Measurements from ENCODE around the gene ENO2. TPM values are rescaled to one million over a fixed set of nuclear protein-coding genes. Genes with fewer than 3 reads are reported as not detected.

Gene ENO2
- total RNA-seq, 1 donor from 2014 or later = 29.6 TPM

DNA sequence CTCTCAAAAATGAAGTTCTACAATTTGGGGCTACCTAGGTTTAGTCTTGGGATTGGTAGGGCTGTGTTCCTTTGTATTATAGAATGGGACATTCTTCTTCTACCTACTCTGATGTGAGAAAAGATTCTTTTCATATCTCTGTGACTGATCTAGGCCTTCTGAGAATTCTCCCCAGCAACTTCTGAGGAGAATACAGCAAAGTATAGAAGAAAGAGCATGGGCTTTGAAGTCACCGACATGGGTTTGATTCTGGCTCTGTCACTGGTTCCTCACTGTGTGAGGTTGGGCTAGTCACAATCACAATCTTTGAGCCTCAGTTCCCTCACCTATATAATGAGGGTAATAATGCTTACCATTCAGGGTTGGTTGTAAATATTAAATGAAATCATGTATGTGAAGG lies 18.4 kb downstream of the ENO2 start:
- DNase-seq (ENCODE audit: low spot score) = no peak

- DNase-seq (ENCODE audit: low spot score) = no peak
Measured at GRCh38 chr12:6934110-6934509, 19.7 kb downstream of the ENO2 start.

- no peak for DNase-seq (ENCODE audit: low spot score)
Measured at GRCh38 chr12:6935371-6936193, 21.2 kb downstream of the ENO2 start.

- no peak for DNase-seq (ENCODE audit: low spot score)
Measured at GRCh38 chr12:6936194-6936635, 21.8 kb downstream of the ENO2 start.

DNA sequence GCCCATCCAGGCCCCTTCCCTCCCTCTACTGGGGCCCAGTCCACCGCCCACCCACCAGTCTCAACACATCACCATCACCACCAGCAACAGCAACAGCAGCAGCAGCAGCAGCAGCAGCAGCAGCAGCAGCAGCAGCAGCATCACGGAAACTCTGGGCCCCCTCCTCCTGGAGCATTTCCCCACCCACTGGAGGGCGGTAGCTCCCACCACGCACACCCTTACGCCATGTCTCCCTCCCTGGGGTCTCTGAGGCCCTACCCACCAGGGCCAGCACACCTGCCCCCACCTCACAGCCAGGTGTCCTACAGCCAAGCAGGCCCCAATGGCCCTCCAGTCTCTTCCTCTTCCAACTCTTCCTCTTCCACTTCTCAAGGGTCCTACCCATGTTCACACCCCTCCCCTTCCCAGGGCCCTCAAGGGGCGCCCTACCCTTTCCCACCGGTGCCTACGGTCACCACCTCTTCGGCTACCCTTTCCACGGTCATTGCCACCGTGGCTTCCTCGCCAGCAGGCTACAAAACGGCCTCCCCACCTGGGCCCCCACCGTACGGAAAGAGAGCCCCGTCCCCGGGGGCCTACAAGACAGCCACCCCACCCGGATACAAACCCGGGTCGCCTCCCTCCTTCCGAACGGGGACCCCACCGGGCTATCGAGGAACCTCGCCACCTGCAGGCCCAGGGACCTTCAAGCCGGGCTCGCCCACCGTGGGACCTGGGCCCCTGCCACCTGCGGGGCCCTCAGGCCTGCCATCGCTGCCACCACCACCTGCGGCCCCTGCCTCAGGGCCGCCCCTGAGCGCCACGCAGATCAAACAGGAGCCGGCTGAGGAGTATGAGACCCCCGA lies 22.5 kb downstream of the ENO2 start:
- no peak for DNase-seq (ENCODE audit: low spot score)

- DNase-seq (ENCODE audit: low spot score) = peak; percentile 95
Measured at GRCh38 chr12:6937481-6938352, 23.3 kb downstream of the ENO2 start.

DNA sequence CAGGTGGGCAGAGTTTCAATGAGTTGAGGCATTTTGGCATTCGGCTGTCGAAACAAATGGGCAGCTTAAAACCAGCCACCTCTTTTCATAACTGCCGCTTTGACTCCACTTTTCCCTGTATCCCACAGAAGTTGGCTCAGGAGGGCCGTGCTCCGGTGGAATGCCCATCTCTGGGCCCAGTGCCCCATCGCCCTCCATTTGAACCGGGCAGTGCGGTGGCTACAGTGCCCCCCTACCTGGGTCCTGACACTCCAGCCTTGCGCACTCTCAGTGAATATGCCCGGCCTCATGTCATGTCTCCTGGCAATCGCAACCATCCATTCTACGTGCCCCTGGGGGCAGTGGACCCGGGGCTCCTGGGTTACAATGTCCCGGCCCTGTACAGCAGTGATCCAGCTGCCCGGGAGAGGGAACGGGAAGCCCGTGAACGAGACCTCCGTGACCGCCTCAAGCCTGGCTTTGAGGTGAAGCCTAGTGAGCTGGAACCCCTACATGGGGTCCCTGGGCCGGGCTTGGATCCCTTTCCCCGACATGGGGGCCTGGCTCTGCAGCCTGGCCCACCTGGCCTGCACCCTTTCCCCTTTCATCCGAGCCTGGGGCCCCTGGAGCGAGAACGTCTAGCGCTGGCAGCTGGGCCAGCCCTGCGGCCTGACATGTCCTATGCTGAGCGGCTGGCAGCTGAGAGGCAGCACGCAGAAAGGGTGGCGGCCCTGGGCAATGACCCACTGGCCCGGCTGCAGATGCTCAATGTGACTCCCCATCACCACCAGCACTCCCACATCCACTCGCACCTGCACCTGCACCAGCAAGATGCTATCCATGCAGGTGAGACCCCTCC lies 24.2 kb downstream of the ENO2 start:
- DNase-seq (ENCODE audit: low spot score) = peak; percentile 61

DNA sequence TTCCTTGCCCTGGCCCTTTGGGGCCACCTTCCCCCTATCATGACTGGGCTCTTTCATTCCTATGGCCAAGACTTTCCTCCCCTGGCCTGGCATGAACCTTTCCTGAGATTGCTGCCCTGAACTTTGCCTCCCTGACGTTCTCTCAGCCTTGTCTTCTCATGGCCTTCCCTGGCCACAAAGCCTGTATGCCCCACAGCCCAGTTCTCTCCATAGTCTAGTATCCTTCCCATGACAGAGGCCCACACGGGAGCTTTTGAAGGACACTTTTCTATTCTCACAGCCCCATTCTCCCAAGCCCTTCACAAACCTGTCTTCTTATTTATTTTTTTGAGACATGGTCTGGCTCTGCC lies 24.8 kb downstream of the ENO2 start:
- no peak for DNase-seq (ENCODE audit: low spot score)

DNA sequence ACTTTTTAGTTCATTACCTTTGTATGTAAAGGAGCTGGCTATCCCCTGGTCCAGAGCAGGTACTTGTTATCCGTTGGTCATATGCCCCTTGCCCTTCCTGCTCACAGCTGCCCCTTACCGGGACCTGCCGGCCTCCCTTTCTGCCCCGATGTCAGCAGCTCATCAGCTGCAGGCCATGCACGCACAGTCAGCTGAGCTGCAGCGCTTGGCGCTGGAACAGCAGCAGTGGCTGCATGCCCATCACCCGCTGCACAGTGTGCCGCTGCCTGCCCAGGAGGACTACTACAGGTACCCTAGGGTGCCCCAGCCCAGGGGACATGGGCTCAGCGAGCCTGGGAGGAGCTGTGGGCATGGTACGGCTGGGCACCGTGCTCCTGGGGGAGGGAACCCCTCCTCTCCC lies 26.9 kb downstream of the ENO2 start:
- DNase-seq (ENCODE audit: low spot score) = no peak

- no peak for DNase-seq (ENCODE audit: low spot score)
Measured at GRCh38 chr12:6941782-6942181, 27.4 kb downstream of the ENO2 start.

DNA sequence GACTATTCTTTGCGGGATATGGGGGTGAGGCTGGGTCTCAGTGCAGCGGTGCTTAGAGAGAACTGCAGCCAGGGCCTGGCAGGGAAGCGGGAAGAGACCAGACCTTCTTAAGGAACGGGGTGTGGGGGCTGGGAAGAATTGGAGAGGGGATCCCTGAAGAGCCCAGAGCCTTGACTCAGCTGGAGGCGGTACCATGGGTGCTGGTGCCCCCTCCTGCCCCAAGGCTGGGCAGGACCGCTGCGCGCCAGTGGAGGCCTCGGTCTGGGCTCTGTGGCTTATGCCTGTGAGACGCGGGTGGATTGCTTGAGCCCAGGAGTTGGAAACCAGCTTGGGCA lies 27.9 kb downstream of the ENO2 start:
- DNase-seq (ENCODE audit: low spot score) = no peak

GRCh38 chr12:6943389-6943721 lies 29.0 kb downstream of the ENO2 start:
- DNase-seq (ENCODE audit: low spot score) = peak; percentile 88

DNA sequence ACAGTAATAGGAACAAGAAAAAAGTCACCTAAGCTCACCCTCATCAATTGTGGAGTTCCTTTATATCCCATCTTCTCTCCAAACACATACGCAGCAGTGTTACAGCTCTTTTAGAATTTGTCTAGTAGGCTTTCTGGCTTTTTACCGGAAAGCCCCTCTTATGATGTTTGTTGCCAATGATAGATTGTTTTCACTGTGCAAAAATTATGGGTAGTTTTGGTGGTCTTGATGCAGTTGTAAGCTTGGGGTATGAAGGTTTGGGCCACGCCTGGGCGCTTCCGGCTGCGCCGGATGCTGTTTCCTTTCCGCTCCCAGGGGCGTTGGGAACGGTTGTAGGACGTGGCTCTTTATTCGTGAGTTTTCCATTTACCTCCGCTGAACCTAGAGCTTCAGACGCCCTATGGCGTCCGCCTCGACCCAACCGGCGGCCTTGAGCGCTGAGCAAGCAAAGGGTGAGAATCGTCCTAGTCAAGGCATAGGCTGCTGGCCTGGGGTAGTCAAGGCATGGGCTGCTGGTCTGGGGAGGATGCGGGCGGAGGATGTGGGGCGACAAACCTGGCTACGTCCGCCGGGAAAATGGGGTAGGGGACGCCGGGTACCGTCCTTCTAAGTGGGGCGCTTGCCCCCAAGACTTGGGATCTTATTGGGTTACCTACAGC lies 29.5 kb downstream of the ENO2 start, which contains the start of the genes C12orf57 and RNU7-1:
Gene C12orf57 (plus strand): TSS at position 301 of the 659 bp plus-strand sequence. CDS start 100 bp downstream, at position 401.
Gene RNU7-1 (plus strand): TSS at position 95 of the 659 bp plus-strand sequence.
- peak; percentile 87 for DNase-seq (ENCODE audit: low spot score)

GRCh38 chr12:6944381-6945186 lies 30.2 kb downstream of the ENO2 start:
- peak; percentile 96 for DNase-seq (ENCODE audit: low spot score)

DNA sequence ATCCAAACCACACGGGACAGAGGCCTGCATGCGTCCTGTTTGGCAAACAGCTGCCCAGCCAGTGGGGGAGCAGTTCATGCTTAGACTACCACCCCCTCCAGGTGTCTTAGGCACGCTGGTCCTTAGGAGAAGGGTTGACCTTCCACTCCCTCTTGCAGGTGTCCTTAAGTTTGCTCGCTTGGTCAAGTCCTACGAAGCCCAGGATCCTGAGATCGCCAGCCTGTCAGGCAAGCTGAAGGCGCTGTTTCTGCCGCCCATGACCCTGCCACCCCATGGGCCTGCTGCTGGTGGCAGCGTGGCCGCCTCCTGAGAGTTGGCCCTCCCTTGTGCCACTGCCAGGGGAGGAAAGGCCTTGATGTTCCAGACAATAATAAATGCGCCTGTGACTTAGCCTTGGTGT lies 31.2 kb downstream of the ENO2 start:
- no peak for DNase-seq (ENCODE audit: low spot score)

DNA sequence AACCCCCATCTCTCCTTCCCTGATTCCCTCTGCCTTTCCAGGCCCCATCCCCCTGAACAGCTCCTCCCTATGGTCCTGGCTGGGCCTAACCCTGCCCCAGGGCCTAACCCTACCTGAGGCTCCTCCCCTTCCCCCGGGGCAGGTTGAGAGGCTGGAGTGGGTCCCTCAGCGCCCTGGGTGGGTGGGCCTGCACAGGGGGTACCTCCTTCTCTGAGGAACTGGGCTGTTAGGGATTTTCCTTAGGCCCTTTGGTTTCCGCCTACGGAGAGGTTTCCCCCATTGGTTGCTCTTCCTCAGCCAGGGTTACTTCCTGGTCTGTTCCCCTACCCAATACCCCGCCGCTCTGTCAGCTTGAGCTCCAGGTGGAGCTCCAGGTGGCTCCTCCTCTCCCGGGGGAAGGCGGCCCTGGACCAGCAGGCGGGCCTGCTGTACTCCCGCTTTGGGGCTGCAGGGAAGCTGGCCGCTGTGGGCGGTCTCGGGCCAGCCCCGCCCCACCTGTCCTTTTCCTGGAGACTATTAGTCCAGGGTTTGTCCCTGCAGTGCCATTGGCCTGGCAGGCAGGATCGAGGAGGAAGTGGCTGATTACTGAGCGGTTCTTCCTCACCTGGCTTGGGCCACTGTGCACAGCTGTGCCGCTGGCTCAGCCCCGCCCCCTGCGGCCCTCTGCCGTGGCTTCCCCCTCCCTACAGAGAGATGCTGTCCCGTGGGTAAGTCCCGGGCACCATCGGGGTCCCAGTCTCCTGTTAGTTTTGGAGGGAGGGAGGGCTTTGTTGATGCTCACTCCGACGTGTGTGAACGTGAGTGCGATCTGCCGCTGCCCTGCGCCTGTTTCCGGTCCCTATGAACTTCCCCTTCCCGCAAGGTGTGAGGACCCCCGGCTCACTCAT lies 31.9 kb downstream of the ENO2 start:
- peak; percentile 93 for DNase-seq (ENCODE audit: low spot score)

DNA sequence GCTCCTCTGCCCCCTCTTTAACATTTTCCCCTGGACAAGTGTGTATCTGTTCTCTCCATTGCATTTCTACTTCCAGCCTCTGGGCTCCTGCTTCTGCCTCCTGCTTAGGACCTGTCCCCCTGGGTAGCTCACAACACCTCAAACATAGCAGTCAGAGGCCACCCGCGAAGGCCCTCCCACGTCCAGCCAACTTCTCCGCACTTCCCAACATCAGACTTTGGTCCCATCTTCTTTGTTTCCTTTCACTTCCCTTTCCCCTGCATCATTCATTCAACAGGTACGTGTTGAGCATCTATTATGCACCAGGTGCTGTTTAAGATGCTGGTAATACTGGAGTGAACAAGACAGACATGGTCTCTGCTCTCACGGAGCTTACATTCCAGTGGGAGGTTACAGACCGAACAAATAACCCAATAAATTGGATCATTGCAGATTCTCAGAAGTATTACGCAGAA lies 32.6 kb downstream of the ENO2 start:
- no peak for DNase-seq (ENCODE audit: low spot score)

DNA sequence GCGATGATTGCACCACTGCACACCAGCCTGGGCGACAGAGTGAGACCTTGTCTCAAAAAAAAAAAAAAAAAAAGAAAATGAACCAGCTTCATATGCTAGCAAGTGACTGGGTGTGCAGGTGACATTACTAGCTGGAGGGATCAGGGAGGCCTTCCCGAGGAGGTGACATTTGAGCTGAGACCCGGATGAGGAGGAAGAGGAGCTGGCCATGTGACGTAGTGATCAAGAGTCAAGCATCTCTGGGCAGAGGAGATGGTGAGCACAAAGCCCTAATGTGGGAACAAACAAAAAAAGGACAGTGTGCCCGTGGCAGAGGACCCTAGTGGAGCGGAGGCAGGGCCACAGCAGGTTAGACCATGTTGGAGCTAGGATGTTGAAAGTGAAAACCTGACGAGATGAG lies 33.2 kb downstream of the ENO2 start:
- DNase-seq (ENCODE audit: low spot score) = no peak
